Memory B cell (primary cell): ENCODE data around the gene NFKB1.

ENCODE experiments used
- ATAC-seq: fragments of 150-1000 bp; cut with Tn5 transposase; 2 replicates; pipeline ENCODE4 v1.10.0; 2021; ENCODE audit warnings: low read depth, mild to moderate bottlenecking, moderate library complexity
- DNase-seq, 2 donors: peaks; one replicate each; pipeline ENCODE4 v3.0.0; 2022; ENCODE audit warnings: low spot score in 2 of 2
- H3K27ac Mint-ChIP-seq: one replicate; pipeline ENCODE4 v1.8.0; 2022; ENCODE audit warnings: mild to moderate bottlenecking, moderate library complexity, mixed read lengths
- H3K27me3 Mint-ChIP-seq: one replicate; pipeline ENCODE4 v1.8.0; 2022; ENCODE audit warnings: mixed read lengths
- H3K36me3 Mint-ChIP-seq: one replicate; pipeline ENCODE4 v1.8.0; 2022; ENCODE audit warnings: mild to moderate bottlenecking, mixed read lengths
- H3K4me1 Mint-ChIP-seq: one replicate; pipeline ENCODE4 v1.8.0; 2022; ENCODE audit warnings: mixed read lengths
- H3K4me3 Mint-ChIP-seq: one replicate; pipeline ENCODE4 v1.8.0; 2022; ENCODE audit warnings: mild to moderate bottlenecking, moderate library complexity, mixed read lengths
- H3K9me3 Mint-ChIP-seq: one replicate; pipeline ENCODE4 v1.8.0; 2022; ENCODE audit warnings: mixed read lengths

The NFKB1 gene, protein sequence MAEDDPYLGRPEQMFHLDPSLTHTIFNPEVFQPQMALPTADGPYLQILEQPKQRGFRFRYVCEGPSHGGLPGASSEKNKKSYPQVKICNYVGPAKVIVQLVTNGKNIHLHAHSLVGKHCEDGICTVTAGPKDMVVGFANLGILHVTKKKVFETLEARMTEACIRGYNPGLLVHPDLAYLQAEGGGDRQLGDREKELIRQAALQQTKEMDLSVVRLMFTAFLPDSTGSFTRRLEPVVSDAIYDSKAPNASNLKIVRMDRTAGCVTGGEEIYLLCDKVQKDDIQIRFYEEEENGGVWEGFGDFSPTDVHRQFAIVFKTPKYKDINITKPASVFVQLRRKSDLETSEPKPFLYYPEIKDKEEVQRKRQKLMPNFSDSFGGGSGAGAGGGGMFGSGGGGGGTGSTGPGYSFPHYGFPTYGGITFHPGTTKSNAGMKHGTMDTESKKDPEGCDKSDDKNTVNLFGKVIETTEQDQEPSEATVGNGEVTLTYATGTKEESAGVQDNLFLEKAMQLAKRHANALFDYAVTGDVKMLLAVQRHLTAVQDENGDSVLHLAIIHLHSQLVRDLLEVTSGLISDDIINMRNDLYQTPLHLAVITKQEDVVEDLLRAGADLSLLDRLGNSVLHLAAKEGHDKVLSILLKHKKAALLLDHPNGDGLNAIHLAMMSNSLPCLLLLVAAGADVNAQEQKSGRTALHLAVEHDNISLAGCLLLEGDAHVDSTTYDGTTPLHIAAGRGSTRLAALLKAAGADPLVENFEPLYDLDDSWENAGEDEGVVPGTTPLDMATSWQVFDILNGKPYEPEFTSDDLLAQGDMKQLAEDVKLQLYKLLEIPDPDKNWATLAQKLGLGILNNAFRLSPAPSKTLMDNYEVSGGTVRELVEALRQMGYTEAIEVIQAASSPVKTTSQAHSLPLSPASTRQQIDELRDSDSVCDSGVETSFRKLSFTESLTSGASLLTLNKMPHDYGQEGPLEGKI

GRCh38 chr4:102500696-102501446 lies at the start of gene NFKB1:
Gene NFKB1, plus strand, starts transcription at chr4:102501359. Its CDS starts 24,160 bp downstream, at chr4:102525519.
- Mint-ChIP-seq H3K27ac (peak within 1 kb of the TSS; percentile 99), H3K4me1 (peaks cover 23% of the 10 kb centered on the region), H3K36me3 (no peaks in the 10 kb centered on the region), H3K27me3 (no peaks in the 10 kb centered on the region), H3K9me3 (no peaks in the 10 kb centered on the region), H3K4me3 (peak within 1 kb of the TSS; percentile 99)
- peak; percentile 71 for ATAC-seq
- peak; percentile 80 to 85 for DNase-seq

GRCh38 chr4:102452854-102453253 lies 48.3 kb upstream of the NFKB1 start:
- no peak for DNase-seq
- Mint-ChIP-seq H3K27ac (no peak overlapping the region), H3K4me1 (no peaks in the 10 kb centered on the region), H3K4me3 (no peak overlapping the region), H3K9me3 (no peaks in the 10 kb centered on the region), H3K27me3 (peaks cover 4% of the 10 kb centered on the region), H3K36me3 (no peaks in the 10 kb centered on the region)
- ATAC-seq, result no peak

DNA sequence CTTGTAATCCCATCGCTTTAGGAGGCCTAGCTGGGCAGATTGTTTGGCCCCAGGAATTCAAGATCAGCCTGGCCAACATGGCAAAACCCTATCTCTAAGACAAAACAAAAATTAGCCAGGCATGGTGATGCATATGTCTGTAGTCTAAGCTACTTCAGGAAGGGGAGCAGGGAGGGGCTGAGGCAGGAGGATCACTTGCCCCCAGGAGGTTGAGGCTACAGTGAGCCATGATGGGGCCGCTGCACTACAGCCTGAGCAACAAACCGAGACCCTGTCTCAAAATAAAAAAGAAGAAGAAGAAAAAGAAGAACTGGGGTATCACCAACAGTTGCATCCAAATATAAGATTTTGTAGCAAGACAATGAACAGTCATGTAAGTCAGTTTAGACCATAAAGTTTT lies 47.3 kb upstream of the NFKB1 start:
- DNase-seq (no peak), ATAC-seq (no peak)
- Mint-ChIP-seq H3K36me3 (no peaks in the 10 kb centered on the region), H3K9me3 (no peaks in the 10 kb centered on the region), H3K4me1 (no peaks in the 10 kb centered on the region), H3K4me3 (no peak overlapping the region), H3K27me3 (peaks cover 5% of the 10 kb centered on the region), H3K27ac (no peak overlapping the region)

DNA sequence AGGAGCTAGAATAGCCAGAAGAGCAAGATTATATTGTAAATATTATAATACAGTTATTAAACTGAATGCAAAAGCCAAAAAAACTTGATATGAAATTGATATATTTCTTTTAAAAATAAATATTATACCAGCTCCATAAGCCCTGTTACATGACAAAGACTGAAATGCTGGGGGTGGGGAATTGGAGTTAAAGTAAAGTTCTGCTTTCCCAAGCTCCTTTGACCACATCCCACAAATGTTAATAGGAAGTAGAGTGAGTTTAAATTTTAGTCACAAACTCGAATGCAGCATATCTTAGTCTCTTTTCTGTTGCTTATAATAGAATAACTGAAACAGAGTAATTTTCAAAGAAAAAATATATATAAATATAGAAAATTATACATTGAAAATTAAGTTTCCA lies 46.9 kb upstream of the NFKB1 start:
- H3K27ac Mint-ChIP-seq, result no peak overlapping the region
- ATAC-seq (no peak), DNase-seq (no peak)
- no peaks in the 10 kb centered on the region for H3K4me1 Mint-ChIP-seq
- no peaks in the 10 kb centered on the region for H3K36me3 Mint-ChIP-seq
- peaks cover 5% of the 10 kb centered on the region for H3K27me3 Mint-ChIP-seq
- H3K4me3 Mint-ChIP-seq, result no peak overlapping the region
- H3K9me3 Mint-ChIP-seq, result no peaks in the 10 kb centered on the region

- Mint-ChIP-seq H3K27ac (no peak overlapping the region), H3K9me3 (peaks cover 2% of the 10 kb centered on the region), H3K4me3 (no peak overlapping the region), H3K4me1 (no peaks in the 10 kb centered on the region), H3K27me3 (peaks cover 5% of the 10 kb centered on the region), H3K36me3 (no peaks in the 10 kb centered on the region)
- ATAC-seq, result no peak
- DNase-seq, result no peak
These were observed 46.0 kb upstream of the NFKB1 start for GRCh38 chr4:102454981-102455685.

DNA sequence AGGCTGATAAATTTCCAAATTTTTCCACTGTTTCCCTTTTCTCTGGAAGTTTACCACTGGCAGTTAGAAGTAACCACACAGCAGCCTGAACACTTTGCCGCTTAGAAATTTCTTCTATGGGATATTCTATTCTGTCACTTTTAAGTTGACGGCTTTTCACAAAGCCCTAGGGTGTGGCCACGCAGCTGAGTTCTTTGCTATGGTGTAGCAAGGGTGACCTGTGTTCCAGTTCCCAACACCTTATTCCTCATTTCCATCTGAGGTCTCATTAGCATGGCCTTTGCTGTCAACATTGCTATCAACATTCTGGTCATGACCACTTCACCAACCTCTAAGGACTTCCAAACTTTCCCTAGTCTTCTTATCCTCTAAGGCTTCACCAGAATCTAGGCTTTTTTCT lies 45.4 kb upstream of the NFKB1 start:
- Mint-ChIP-seq H3K27me3 (peaks cover 5% of the 10 kb centered on the region), H3K27ac (no peak overlapping the region), H3K36me3 (no peaks in the 10 kb centered on the region), H3K9me3 (peaks cover 3% of the 10 kb centered on the region), H3K4me1 (no peaks in the 10 kb centered on the region), H3K4me3 (no peak overlapping the region)
- DNase-seq (no peak), ATAC-seq (no peak)

DNA sequence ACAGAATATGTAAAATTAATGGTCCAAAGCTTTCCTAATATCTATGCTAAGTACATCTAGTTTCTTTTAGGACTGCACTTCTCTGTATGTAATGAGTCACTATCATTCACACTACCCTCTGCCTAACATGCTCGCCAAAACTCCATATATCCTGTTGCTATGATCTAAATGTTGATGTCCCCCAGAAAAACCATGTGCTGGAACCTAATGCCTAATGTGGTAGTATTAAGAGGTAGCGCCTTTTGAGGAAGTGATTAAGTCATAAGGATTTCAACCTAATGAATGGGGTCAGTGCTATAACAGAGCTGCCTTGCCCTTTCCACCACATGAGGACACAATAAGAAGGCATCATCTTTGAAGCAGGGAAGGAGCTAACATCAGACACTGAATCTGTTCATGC lies 34.9 kb upstream of the NFKB1 start:
- H3K27ac Mint-ChIP-seq, result no peak overlapping the region
- no peak for ATAC-seq
- DNase-seq, result no peak
- H3K4me3 Mint-ChIP-seq, result no peak overlapping the region
- peaks cover 11% of the 10 kb centered on the region for H3K27me3 Mint-ChIP-seq
- peaks cover 2% of the 10 kb centered on the region for H3K36me3 Mint-ChIP-seq
- no peaks in the 10 kb centered on the region for H3K4me1 Mint-ChIP-seq
- H3K9me3 Mint-ChIP-seq, result peaks cover 7% of the 10 kb centered on the region

DNA sequence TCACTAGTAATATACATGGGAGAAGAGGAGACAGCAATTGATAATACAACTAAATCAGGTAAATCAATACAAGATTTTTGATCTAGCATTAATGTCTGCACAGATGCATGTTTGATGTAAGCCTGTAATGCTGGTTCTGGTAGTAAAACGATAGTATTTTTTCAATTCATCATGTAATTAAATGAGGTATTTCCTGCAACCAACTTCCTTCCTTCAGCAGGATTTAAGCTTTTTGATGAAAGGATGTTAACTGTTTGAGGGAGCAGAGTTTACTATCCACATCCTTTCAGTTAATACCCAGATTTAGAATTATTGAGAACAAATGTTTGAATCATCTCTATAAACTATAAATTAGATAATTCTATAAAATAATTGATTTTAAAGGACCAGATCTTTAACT lies 31.4 kb upstream of the NFKB1 start:
- Mint-ChIP-seq H3K27ac (no peak overlapping the region), H3K4me1 (no peaks in the 10 kb centered on the region), H3K4me3 (no peak overlapping the region), H3K9me3 (no peaks in the 10 kb centered on the region), H3K27me3 (peaks cover 5% of the 10 kb centered on the region), H3K36me3 (peaks cover 2% of the 10 kb centered on the region)
- no peak for DNase-seq
- ATAC-seq, result no peak

DNA sequence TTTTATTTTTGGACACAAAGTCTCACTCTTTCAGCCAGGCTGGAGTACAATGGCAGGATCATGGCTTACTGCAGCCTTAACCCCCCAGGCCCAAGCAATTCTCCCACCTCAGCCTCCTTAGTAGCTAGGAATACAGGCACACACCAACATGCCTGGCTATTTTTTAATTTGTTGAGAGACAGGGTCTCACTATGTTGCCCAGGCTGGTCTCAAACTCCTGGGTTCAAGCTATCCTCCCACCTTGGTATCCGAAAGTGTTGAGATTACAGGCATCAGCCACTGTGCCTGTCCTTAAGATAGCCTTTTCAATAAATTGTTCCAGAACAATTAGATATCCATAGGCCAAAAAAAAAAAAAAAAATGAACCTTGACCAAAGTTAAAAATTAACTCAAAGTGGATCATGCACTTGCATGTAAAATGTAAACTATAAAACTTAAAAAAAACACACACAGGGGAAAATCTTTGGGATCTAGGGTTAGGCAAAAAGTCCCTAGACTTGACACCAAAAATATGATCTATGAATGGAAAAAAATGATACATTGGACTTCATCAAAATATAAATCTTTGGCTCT lies 28.6 kb upstream of the NFKB1 start:
- peaks cover 2% of the 10 kb centered on the region for H3K27me3 Mint-ChIP-seq
- peaks cover 7% of the 10 kb centered on the region for H3K36me3 Mint-ChIP-seq
- peaks cover 8% of the 10 kb centered on the region for H3K9me3 Mint-ChIP-seq
- no peak overlapping the region for H3K4me3 Mint-ChIP-seq
- H3K27ac Mint-ChIP-seq, result no peak overlapping the region
- no peak for DNase-seq
- ATAC-seq, result no peak
- no peaks in the 10 kb centered on the region for H3K4me1 Mint-ChIP-seq

- Mint-ChIP-seq H3K9me3 (peaks cover 8% of the 10 kb centered on the region), H3K36me3 (peaks cover 8% of the 10 kb centered on the region), H3K4me1 (no peaks in the 10 kb centered on the region), H3K27ac (no peak overlapping the region), H3K4me3 (no peak overlapping the region), H3K27me3 (peaks cover 2% of the 10 kb centered on the region)
- DNase-seq, result no peak
- no peak for ATAC-seq
These were observed 27.7 kb upstream of the NFKB1 start for GRCh38 chr4:102473476-102473875.

DNA sequence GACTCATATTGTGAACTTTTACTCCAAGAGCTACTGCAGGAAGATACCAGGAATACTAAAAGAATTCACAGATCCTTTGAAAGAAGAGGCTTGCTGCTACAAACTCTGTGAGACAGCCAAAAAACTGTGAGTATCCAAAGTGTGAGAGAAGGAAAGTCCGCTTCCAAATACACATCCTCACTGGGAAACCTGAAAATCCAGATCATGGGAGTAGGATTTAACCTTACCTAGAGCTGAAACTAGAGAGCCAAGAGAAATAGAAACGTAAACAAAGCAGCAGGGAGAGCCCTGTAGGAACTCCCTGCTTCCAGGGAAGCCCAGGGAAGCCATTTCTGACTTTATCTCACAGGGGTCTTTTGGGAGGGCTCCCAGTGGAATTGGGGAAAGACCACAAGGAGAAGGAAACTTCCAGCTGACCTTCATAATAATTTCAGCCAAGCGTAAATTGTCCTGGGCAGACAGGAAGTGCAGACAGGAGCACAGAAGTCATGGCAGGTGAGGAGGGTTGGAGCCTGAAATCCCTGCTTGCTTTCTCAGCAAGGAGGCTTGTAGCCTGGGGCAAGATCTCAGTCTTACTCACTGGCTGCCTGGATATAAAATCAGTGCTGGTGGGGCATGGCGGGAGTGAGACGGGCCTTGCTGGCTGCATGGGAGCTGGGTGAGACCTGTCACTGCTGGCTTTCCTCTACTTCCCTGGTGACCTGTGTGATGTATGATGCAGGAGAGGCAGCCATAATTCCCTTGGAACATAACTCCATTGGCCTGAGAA lies 26.2 kb upstream of the NFKB1 start:
- peaks cover 18% of the 10 kb centered on the region for H3K9me3 Mint-ChIP-seq
- DNase-seq (no peak), ATAC-seq (no peak)
- H3K36me3 Mint-ChIP-seq, result peaks cover 15% of the 10 kb centered on the region
- H3K27ac Mint-ChIP-seq, result no peak overlapping the region
- no peak overlapping the region for H3K4me3 Mint-ChIP-seq
- no peaks in the 10 kb centered on the region for H3K4me1 Mint-ChIP-seq
- peaks cover 2% of the 10 kb centered on the region for H3K27me3 Mint-ChIP-seq

GRCh38 chr4:102477657-102478056 lies 23.5 kb upstream of the NFKB1 start:
- Mint-ChIP-seq H3K36me3 (peaks cover 18% of the 10 kb centered on the region), H3K27ac (no peak overlapping the region), H3K27me3 (peaks cover 2% of the 10 kb centered on the region), H3K4me3 (no peak overlapping the region), H3K9me3 (peaks cover 19% of the 10 kb centered on the region), H3K4me1 (peaks cover 2% of the 10 kb centered on the region)
- DNase-seq (no peak), ATAC-seq (no peak)
